Subcutaneous adipose tissue (tissue), 4 donors: ENCODE data around the gene HPN. TPM values are rescaled to one million over a fixed set of nuclear protein-coding genes. Genes with fewer than 3 reads are reported as not detected.

ENCODE experiments used
- total RNA-seq, 4 donors: library from RNA; depleted of rRNA; stranded (reverse); fragments of >200 nt; gene quantifications; one replicate each; pipeline ENCODE4 v1.1.0, GENCODE V29; 2016
- TF ChIP-seq, protein P1 (sequence below): fragments of 450-650 bp; IDR thresholded peaks from one replicate; pipeline ENCODE4 v1.5.1; 2016; ENCODE audit warnings: low read depth, mild to moderate bottlenecking, control low read depth, antibody characterized with exemption, moderate library complexity

Gene HPN
- total RNA-seq, 4 donors from 2014 or later: 0.17 to 3.8 (median 1.4) TPM

DNA sequence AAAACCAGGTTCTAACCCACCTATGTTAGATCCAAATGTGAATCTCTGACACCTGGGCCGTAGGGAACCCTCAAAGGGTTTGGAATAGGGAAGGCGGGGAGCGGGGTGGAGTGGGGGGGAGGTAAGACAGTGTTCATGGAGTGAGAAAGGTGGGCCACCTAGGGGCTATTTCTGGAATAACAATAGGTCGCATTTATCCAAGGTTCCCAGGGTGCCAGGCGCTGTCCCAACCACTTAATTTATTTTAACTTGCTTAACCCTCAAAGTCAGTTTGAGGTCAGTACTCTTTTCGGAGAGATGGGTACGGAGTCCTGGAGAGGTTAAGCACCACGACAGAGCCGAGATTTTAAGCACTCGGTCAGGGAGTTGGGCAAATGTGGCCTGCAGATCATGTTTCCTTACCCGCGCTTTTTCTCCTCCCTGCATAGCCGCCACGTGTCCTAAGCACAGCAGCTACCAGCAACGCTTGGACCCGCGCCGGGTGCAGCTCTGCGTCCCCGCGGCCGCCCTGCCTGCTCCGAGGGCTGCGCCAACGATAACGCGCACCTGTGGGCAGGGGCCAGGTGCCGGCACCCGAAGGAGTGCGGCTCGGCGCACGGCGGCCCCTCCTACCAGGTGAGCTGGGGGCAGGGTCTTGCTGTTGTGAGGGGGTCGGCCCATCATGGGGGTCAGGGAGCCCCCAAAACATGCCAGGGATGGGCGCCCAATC, 49.1 kb downstream of the HPN start:
- TF ChIP-seq, protein P1, sequence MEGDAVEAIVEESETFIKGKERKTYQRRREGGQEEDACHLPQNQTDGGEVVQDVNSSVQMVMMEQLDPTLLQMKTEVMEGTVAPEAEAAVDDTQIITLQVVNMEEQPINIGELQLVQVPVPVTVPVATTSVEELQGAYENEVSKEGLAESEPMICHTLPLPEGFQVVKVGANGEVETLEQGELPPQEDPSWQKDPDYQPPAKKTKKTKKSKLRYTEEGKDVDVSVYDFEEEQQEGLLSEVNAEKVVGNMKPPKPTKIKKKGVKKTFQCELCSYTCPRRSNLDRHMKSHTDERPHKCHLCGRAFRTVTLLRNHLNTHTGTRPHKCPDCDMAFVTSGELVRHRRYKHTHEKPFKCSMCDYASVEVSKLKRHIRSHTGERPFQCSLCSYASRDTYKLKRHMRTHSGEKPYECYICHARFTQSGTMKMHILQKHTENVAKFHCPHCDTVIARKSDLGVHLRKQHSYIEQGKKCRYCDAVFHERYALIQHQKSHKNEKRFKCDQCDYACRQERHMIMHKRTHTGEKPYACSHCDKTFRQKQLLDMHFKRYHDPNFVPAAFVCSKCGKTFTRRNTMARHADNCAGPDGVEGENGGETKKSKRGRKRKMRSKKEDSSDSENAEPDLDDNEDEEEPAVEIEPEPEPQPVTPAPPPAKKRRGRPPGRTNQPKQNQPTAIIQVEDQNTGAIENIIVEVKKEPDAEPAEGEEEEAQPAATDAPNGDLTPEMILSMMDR: no peak

DNA sequence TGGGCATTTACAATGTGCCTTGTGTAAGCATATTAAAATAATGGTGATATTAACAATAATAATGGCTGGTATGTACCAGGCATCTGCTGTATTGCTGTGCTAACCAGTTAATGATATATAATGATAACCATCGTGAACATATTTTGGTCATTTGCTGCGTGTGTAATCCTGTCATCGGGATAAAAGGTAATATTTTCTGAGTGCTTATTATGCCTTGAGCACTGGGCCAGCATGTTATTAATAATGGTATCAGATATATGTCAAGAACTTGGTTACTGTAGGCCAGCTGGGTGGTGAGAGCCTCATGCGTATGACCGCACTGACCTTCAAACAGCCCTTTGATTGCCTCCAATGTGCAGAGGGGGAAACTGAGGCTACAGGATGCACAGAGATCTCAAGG, 51.9 kb downstream of the HPN start:
- TF ChIP-seq, protein P1: no peak

DNA sequence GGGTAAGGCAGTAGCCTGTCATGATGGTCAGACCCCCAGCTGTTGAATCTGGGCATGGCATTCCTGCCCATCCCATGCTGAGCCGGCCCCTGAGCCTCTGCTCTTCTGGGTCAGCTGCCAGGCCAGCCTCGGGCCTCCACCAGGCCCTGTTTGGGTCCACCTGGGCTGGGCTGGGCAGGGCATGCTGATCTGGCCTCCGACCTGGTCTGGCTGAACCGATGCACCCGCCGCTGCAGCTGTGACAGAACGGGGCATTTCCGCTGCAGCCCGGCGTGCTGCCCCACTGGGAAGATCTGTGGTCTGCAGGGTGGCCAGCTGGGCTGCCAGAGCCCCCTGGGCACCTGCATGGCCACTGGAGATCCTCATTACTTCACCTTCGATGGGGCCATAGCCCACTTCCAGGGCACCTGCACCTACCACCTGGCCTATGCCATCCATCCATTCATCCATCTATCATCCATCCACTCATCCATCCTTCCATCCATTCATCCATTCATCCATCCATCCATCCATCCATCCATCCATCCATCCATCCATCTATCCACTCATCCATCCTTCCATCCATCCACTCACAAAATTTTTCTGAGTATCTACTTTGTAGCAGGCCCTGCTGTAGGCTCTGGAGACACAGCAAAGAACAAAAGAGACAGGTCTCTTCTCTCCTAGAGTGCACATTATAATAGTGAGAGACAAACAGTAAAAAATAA, 52.6 kb downstream of the HPN start:
- TF ChIP-seq, protein P1: no peak

DNA sequence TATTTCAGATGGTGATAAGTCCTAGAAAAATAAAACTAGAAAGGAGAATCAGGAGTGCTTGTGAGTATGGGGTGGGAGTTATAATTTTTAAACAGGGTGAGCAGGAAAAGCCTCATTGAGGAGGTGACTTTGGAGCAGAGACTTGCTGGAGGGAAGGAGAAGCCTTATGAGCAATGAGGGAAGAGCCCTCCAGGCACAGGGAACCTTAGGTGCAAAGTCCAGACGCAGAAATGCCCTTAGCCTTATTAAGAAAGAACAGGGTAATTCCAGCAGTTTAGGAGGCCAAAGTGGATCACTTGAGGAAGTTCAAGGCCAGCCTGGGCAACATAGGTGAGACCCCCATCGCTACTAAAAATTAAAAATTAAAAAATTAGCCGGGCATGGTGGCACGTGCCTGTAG, 53.1 kb downstream of the HPN start:
- TF ChIP-seq, protein P1: no peak

DNA sequence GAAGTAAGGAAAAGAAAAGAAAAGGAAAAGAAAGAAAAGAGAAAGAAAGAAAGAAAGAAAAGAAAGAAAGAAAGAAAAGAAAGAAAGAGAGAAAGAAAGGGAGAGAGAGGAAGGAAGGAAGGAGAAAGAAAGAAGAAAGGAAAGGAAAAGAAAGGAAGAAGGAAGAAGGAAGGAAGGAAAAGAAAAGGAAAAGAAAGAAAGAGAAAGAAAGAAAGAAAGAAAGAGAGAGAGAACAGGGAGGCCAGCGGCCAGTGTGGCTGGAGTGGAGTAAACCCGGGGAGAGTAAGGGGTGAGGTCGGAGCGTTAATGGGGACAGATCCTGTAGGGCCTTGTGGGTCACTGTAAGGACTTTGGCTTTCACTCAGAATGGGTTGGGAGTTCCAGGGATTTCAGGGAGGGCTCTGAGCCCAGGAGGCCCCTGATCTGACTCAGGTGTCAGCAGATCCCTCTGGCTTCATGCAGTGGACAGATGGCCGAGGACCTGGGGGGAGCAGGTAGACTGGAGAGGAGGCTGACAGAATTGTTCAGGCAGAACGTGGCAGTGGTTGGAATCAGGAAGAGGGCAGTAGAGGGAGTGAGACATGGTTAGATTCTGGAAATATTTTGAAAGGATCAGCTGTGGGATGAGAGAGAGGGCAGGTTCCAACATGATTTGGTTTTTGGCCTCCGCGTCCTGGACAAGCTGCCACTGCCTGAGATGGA, 54.3 kb downstream of the HPN start:
- TF ChIP-seq, protein P1: no peak

DNA sequence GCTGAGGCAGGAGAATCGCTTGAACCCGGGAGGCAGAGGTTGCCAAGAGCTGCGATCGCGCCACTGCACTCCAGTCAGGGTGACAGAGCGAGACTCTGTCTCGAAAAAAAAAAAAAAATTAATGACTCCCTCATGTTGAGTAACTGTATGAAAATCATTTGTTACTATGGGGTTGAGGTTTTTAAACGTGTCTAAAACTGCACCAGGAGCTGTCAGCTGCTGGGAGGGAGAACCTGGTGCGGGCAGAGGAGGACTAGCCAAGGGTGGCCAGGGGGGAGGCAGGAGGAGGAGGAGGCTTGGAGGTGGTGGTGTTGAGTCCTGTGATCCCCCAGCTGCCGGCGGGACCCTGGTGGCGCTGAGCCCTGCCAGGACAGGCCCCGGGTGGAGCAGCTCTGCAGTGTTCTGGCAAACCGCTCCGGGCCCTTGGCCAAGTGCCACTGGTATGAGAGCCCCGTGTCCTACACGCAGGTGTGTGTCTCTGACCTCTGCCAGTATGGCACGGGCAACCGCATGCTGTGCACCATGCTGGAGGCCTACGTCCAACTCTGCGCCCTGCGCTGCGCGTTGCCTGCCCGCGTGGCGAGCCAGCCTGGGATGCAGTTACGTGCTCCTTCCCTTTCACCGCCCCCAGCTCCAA, 57.0 kb downstream of the HPN start:
- TF ChIP-seq, protein P1: no peak
